Stimulated activated CD4-positive, alpha-beta T cell treated with anti-CD3 and anti-CD28 coated beads, Interleukin-2, amount 100 ng/mL, for 4 hours (primary cell): ENCODE data around the gene CBLB.

ENCODE experiments used
- DNase-seq: peaks from one replicate; pipeline ENCODE4 v3.0.0-alpha.2; 2020; ENCODE audit warnings: low read depth

CBLB gene

GRCh38 chr3:105869861-105870755 lies 1.3 kb upstream of the CBLB start:
- no peak for DNase-seq

GRCh38 chr3:105869531-105869833 lies 670 bp upstream of the CBLB start:
- DNase-seq = no peak

GRCh38 chr3:105868431-105868741 lies 426 bp downstream of the CBLB start:
- no peak for DNase-seq

DNA sequence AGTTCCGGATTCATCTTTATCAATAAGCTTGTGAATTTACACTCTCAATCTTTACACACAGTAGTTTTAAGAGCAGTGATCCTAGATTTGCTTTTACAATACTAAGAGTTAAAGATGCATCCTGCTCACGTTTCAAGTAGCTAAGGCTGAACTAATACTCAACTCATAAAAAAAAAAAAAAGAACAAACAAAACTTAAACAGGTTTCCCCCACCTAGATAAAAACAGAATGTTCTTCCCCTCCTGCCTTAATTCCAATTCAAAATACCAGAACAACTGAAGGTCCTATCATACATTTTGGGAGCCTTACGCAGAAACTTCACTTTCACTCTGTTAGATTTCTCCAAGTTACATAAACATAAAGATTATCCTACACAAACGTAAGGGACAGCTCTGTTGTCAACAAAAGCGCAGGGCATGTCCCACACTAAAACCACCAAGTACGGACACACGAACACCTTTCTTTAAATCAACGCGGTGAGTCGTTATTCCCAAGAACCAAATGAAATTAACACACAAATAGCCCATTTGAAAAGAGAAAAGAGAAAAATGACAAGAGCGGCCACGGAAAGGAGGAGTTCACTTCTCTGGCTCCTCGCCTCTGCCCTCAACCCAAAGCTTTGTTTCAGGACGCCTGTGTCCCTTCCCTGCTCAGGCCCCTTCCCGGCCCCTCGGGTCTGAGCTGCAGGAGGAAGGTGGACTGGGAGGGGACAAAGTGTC lies 941 bp downstream of the CBLB start:
- DNase-seq = no peak

DNA sequence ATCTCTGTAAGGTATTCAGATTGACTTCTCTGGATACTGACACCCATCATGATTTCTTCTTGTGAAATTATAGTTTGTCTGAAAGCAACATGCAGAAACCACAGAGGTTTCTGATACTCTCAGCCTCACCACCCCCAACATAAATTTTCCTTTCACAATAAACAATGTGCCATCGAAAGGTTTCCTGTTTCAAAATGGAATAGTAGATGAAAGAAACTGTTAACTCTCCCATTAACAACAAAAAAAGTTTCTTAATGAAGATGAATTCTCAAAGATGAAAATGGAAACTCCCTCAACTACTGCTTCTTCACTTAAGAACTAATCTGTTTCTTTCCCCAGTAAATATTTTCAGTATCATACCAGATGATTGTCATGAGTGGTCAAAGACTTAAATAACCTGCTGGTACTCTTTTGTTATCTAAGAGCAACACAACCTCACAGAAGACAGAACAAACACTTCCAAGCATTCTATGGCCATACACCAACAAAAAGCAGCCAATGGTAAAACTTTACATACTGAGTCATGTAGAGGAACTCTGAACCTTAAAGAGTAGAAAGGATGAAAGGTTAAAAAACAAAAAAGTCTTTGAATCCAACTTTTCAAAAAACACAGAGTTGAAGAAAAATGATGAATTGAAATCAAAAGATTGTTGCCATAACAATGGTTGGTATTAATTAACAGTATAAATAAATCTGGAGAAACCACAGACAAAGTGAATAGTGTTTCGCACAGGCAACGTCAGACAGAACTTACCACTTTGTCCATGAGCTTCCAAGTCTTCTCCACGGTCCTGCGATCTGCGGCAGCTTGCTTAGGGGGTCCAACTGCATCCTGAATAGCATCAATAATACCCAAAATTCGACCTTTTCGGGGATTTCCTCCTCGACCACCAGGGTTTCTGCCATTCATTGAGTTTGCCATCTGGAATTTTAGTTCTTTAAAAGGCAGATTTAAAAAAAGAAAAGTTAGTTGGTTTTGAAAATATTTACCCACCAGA lies 1.9 kb downstream of the CBLB start:
- no peak for DNase-seq

DNA sequence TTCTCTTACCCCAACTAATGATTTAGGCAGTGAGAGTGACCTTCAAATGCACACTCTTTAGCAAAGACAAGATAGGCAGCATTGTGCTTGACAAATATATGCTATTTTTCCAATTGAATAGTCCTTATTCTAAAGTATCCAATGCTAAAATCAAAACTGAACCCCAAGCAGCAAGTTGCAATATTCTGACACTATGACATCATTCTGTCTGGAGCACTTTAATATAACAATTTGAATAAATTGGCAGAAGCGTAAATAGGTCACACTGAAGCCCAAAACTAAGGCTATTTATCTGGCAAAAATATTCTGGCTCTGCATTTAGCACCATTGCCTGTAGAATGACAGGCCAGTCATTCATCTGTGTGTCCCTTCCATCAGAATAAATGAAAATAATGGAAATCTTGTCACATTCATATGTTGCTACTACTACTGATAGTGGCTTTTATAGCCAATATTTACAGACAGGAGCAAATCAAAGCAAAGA lies 2.9 kb downstream of the CBLB start:
- DNase-seq = no peak

DNA sequence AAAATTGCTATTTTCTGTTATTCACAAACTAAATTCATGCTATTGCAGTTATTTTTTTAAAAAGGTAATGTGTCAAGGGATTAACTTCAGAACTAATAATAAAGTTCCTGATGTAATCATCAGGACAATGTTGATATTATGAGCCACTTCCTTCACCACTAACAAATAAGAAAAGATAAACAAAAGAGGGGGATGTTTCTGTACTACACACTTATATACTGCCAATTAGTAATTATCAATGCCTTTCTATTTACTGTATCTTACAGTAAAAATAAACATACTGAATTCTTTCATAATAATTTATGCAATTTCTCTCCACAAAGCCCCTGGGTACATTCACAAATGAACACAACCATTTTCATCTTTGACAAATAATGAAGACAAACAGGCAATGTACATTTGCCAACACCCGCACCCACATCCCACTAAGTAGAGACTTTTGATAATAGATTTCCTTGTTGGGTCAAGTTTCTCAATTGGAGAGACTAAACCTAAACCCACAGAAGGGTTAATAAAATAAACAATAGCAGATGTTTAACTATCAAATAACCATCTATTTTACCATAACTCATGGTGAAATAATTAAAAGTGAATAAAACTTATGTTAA lies 3.7 kb downstream of the CBLB start:
- no peak for DNase-seq

DNA sequence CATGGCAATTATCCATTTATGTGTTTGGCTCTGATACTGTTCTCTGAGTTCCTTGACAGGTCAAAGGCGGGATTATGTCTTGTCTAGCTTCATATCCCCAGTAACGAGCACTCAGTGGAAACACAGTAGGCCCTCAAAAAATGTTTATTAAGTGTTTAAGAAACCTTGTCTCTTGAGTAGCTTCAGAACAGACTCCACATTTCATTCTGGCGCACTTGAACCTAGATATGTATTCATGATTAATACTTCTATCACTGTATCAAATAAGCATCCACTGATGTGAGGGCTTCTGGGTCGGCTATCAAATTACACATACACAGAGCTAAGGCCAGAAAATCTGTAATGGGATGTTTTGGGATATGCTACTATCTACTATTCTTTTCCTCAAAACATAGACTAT lies 4.6 kb downstream of the CBLB start:
- no peak for DNase-seq

GRCh38 chr3:105863608-105864007 lies 5.2 kb downstream of the CBLB start:
- DNase-seq = no peak

GRCh38 chr3:105862217-105862616 lies 6.6 kb downstream of the CBLB start:
- DNase-seq = no peak

GRCh38 chr3:105860641-105861040 lies 8.2 kb downstream of the CBLB start:
- DNase-seq = no peak

GRCh38 chr3:105858017-105858416 lies 10.8 kb downstream of the CBLB start:
- no peak for DNase-seq

- DNase-seq = no peak
Measured at GRCh38 chr3:105857601-105858000, 11.2 kb downstream of the CBLB start.

DNA sequence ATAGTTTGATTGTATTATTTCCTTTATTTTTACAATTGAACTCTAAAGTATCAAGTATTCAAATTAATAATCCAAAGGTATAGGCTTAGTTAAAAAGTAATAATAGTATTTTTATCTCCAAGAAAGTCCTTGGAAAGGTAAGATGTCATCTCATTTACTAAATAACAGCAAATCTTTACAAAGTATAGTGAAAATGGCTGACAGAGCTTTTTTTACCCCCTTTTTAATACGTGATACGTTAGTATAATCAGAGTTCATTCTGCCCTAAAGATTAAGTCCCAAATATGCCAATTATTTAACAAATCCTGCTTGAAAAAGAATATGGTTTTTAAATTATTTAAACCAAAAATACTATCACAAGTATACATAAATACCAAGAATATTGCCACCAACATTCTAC lies 12.2 kb downstream of the CBLB start:
- no peak for DNase-seq

- no peak for DNase-seq
Measured at GRCh38 chr3:105853801-105854432, 14.9 kb downstream of the CBLB start.

DNA sequence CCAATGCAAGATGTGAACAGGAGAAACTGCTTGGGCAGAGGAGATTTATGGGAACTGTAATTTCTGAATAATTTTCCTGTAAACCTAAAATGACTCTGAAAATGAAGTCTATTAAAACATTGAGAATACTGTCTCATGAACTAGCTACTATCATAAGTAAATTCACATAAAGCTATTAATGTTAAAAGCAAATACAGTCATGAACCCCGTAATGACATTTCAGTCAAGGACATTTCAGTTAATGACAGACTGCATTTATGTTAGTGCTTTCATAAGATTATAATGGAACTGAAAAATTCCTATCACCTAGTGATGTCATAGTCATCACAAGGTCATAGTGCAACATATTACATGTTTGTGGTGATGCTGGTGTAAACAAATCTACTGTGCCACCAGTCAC lies 17.2 kb downstream of the CBLB start:
- no peak for DNase-seq

GRCh38 chr3:105851176-105851575 lies 17.6 kb downstream of the CBLB start:
- no peak for DNase-seq

DNA sequence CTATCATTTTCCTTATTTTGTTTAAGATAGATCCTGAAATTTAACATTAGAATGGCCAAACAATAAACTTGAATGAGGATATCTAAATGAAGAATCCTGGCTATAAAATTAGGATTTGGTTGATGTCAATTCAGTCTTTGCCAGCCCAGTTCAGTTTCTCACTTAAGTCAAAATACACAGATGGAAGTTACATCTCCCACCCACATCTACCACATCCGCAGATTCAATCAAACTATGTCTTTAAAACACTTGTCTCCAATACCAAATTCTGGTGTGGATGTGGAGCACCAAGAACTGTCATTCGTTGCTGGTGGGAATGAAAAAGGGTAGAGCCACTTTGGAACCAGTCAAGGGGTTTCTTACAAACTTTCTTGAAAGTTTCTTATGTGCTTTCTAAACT lies 18.2 kb downstream of the CBLB start:
- no peak for DNase-seq

DNA sequence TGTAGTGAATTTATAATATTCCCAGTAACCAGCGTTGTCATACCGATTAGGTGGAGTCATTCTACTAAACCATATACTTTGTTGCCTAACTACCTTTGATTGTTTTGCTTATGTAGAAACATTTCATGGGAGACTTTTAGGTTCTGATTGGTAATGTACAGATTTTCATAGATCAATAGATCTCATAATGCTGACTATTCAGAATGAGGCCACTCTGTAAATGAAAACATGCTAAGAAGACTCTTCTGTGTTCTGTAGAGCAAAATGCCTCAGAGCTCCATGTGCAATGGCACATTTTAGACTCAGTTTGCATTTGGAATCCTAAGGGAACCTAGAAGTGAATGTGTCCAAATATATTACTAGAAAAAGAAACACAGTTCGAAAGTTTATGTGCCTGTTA lies 20.0 kb downstream of the CBLB start:
- no peak for DNase-seq

DNA sequence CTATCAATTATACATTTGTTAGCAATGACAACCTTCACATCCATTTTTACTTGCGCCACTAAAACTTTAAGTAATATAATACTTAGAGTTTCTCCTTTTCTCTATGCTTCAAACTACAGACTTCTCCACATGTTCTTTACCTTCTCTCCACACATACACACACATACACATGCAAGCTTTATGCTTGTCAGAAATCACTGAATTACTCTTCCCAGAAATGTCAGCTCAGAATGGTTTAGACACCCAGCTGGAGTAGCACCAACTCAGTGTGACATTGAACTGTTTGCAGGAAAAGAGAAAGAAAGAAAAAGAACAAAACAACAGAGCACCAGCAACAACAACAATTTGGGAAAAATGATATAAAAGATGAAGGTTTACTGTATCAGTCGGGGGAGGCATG lies 20.9 kb downstream of the CBLB start:
- no peak for DNase-seq

GRCh38 chr3:105847452-105847851 lies 21.4 kb downstream of the CBLB start:
- DNase-seq = no peak

DNA sequence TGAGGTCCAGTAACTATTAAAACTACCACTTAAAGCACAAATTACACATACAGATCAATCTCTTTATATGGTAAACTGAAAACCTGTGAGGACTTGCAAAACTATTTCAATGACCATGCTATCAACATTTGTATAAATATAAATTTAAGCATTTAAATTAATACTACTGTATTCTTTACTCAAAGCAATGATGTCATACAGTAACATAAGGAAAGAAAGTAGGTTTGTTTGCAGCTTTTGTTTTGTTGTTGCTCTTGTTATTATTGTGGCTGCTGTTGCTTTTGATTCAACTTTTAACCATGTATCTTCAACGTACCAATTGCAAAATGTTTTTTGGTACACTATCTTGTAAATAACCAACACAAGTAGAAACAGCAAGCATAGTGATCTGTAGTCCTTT lies 22.0 kb downstream of the CBLB start:
- no peak for DNase-seq
